ENCODE results near the gene RIPOR1. TPM values are rescaled to one million over a fixed set of nuclear protein-coding genes. Genes with fewer than 3 reads are reported as not detected.

Gene RIPOR1
- polyA plus RNA-seq, 1 of the 3 experiments (the other 2 are of a cell fraction), result 24.7 TPM

- Histone ChIP-seq H2AFZ (ENCODE audit: low read depth) (peak within 1 kb of the TSS; percentile 94), H3K4me3 (ENCODE audit: low read depth in 2 of 2, low read length in 1 of 2) (peak within 1 kb of the TSS; percentile 80 to 100), H3K9me2 (no peaks in the 10 kb centered on the region), H3K4me1 (ENCODE audit: control insufficient read depth in 1 of 2, insufficient read depth in 2 of 2, low read depth in 1 of 2, low read length in 1 of 2) (peaks cover 6 to 19% of the 10 kb centered on the region in 2 experiments; a peak in 1 of 4 replicates), H4K20me1 (ENCODE audit: insufficient read depth) (peaks cover 30% of the 10 kb centered on the region), H3F3A (replicated peaks; ENCODE audit: insufficient read depth) (no peaks in the 10 kb centered on the region), H3K27ac (ENCODE audit: low read depth in 2 of 2, low read length in 1 of 2) (peak within 1 kb of the TSS; percentile 89 to 91), H3K9ac (peak within 1 kb of the TSS; percentile 90), H3K27me3 (ENCODE audit: insufficient read depth) (no peaks in the 10 kb centered on the region), H3K9me3 (no peaks in the 10 kb centered on the region), H3K79me2 (ENCODE audit: insufficient read depth) (peaks cover 66% of the 10 kb centered on the region), H3K4me2 (peak within 1 kb of the TSS; percentile 99), H3K36me3 (replicated peaks in 1 of 2; ENCODE audit: control insufficient read depth in 1 of 2, insufficient read depth in 2 of 2, low read length in 1 of 2) (peaks cover 3 to 10% of the 10 kb centered on the region in 2 experiments)
- TF ChIP-seq POLR2AphosphoS5 (IDR thresholded peaks at IDR 0.05; ENCODE audit: low read depth, low read length), result peak; percentile 60
- peak; percentile 66 for TF ChIP-seq CHD2 (IDR thresholded peaks at IDR 0.05; ENCODE audit: low read length, partially characterized antibody)
- TF ChIP-seq RXRA (IDR thresholded peaks at IDR 0.05; ENCODE audit: borderline replicate concordance, low read depth), result no peak
- peak; percentile 100 for TF ChIP-seq USF2 (IDR thresholded peaks at IDR 0.05; ENCODE audit: borderline replicate concordance, low read depth, low read length)
- no peak for TF ChIP-seq IRF3 (IDR thresholded peaks at IDR 0.05; ENCODE audit: low read depth, low read length)
- peak; percentile 89 for TF ChIP-seq NRF1 (IDR thresholded peaks at IDR 0.05; ENCODE audit: low read depth, low read length)
- no peak for TF ChIP-seq TEAD4 (IDR thresholded peaks at IDR 0.05; ENCODE audit: borderline replicate concordance, insufficient read depth)
- peak; percentile 30; the same call in 1 of the 2 replicates for TF ChIP-seq SMC3 (IDR thresholded peaks at IDR 0.05; ENCODE audit: low read depth, low read length)
- peak; percentile 94 for TF ChIP-seq MXI1 (IDR thresholded peaks at IDR 0.05; ENCODE audit: low read depth, low read length)
- peak; percentile 55 for TF ChIP-seq TAF1 (IDR thresholded peaks at IDR 0.05; ENCODE audit: borderline replicate concordance, low read depth, low read length)
- peak; percentile 99 for TF ChIP-seq ELF1 (IDR thresholded peaks at IDR 0.05)
- peak; percentile 37; the same call in 1 of the 2 replicates for TF ChIP-seq MAX (IDR thresholded peaks at IDR 0.05; ENCODE audit: low read depth)
- peak; percentile 64 for TF ChIP-seq PBX3 (IDR thresholded peaks at IDR 0.05)
- TF ChIP-seq ZBTB33 (IDR thresholded peaks at IDR 0.05; ENCODE audit: borderline replicate concordance, low read depth), result no peak
- TF ChIP-seq RCOR1 (IDR thresholded peaks at IDR 0.05; ENCODE audit: low read length), result peak; percentile 80
- no peak for TF ChIP-seq GATA2 (CRISPR knock-in tag; IDR thresholded peaks at IDR 0.05)
- peak; percentile 99 for TF ChIP-seq SIN3A (IDR thresholded peaks at IDR 0.05; ENCODE audit: borderline replicate concordance, low read depth, low read length)
- TF ChIP-seq EZH2phosphoT487 (IDR thresholded peaks at IDR 0.05; ENCODE audit: borderline replicate concordance, low read depth), result no peak
- TF ChIP-seq RAD21 (IDR thresholded peaks at IDR 0.05; ENCODE audit: low read length), result peak; percentile 68
- peak; percentile 69 for TF ChIP-seq GABPA (IDR thresholded peaks at IDR 0.05; ENCODE audit: low read depth)
- TF ChIP-seq USF1 (IDR thresholded peaks at IDR 0.05; ENCODE audit: borderline replicate concordance, low read depth), result peak; percentile 100
- TF ChIP-seq CTCF (IDR thresholded peaks at IDR 0.05), result peak; percentile 79
- DNase-seq, result peak; percentile 98
- CTCF ChIA-PET, result interaction anchor here (0.6 to 4.1 kb wide), 52 partner anchors 8 to 335 kb away, joined by 3 to 45 read pairs (median 4); partner anchors contain the start of genes C16orf86, CARMIL2, CTCF and ENKD1
- WGBS (ENCODE audit: low lambda C conversion rate), result 2% methylated on average over 23 of the region's 57 CpGs
- POLR2A ChIA-PET, result interaction anchor here (0.5 to 1.6 kb wide), 12 partner anchors 8 to 604 kb away, joined by 3 to 7 read pairs (median 3); partner anchors contain the start of genes C16orf86, CTCF and ENKD1
Measured at GRCh38 chr16:67480833-67481560, 47.6 kb upstream of the RIPOR1 start, which contains the start of gene ATP6V0D1. ATP6V0D1 (minus strand) TSS chr16:67481157; CDS start chr16:67481086, 71 bp downstream.

Measured in SK-N-SH (cell line).